Panc1 (cell line): Measurements from ENCODE around the gene NPR3.

Experiments used
- CTCF ChIP-seq: fragments of 450-650 bp; IDR thresholded peaks from 2 replicates; pipeline ENCODE4 v1.5.1; 2017; ENCODE audit warnings: mild to moderate bottlenecking
- POLR2AphosphoS5 ChIP-seq: IDR thresholded peaks from 2 replicates; pipeline ENCODE4 v1.6.1; 2012; ENCODE audit warnings: mild to moderate bottlenecking, low read depth, low read length, moderate library complexity
- REST ChIP-seq, 2 experiments: IDR thresholded peaks; 2 replicates each; pipeline ENCODE4 v1.6.1; 2011 to 2012; ENCODE audit warnings: low read depth in 2 of 2, control low read depth in 1 of 2, low read length in 1 of 2, mild to moderate bottlenecking in 1 of 2, moderate library complexity in 1 of 2; ENCODE audit not compliant: insufficient read depth in 1 of 2
- SIN3A ChIP-seq: IDR thresholded peaks from 2 replicates; pipeline ENCODE4 v1.6.1; 2012; ENCODE audit warnings: low read depth, mild to moderate bottlenecking, low read length, moderate library complexity, borderline replicate concordance; ENCODE audit not compliant: insufficient read depth

GRCh38 chr5:32714836-32715235 is 3.7 kb downstream of the NPR3 start:
- TF ChIP-seq CTCF (no peak), POLR2AphosphoS5 (no peak), SIN3A (no peak), REST (IDR thresholded peaks at IDR 0.05; ENCODE audit: insufficient read depth in 1 of 2, low read depth in 2 of 2, low read length in 1 of 2) (no peak)
